ENCODE results near the gene STK10.

STK10 gene

GRCh38 chr5:172144291-172144815 lies 43.7 kb downstream of the STK10 start:
- Histone ChIP-seq H4K20me1 (ENCODE audit: insufficient read depth, low read length, poor library complexity, severe bottlenecking) (peaks cover 8% of the 10 kb centered on the region), H3K4me1 (ENCODE audit: insufficient read depth, low read length, poor library complexity, severe bottlenecking) (no peaks in the 10 kb centered on the region), H3K27me3 (ENCODE audit: insufficient read depth, low read length, poor library complexity, severe bottlenecking) (no peaks in the 10 kb centered on the region), H3K9me2 (replicated peaks; ENCODE audit: low read depth, low read length) (no peaks in the 10 kb centered on the region), H3K9me3 (ENCODE audit: insufficient read depth, low read depth, low read length) (no peaks in the 10 kb centered on the region), H3F3A (ENCODE audit: low read depth) (no peaks in the 10 kb centered on the region), H2AFZ (ENCODE audit: low read length) (no peak overlapping the region), H3K36me3 (ENCODE audit: insufficient read depth, low read length) (peaks cover 31% of the 10 kb centered on the region; the same call in 1 of the 2 replicates), H3K9ac (ENCODE audit: low read depth, low read length, poor library complexity, severe bottlenecking) (no peak overlapping the region), H3K79me2 (ENCODE audit: insufficient read depth, low read length) (peaks cover 81% of the 10 kb centered on the region), H3K4me2 (ENCODE audit: low read depth, low read length, poor library complexity, severe bottlenecking) (no peak overlapping the region), H3K4me3 (ENCODE audit: low read length, poor library complexity, severe bottlenecking) (no peak overlapping the region)
- TF ChIP-seq CTCF (conservative IDR thresholded peaks at IDR 0.05; ENCODE audit: low read length) (no peak), EZH2phosphoT487 (IDR thresholded peaks at IDR 0.05; ENCODE audit: borderline replicate concordance) (no peak)

- Histone ChIP-seq H3K36me3 (ENCODE audit: insufficient read depth, low read length) (peaks cover 27% of the 10 kb centered on the region; the same call in 1 of the 2 replicates), H3K4me3 (ENCODE audit: low read length, poor library complexity, severe bottlenecking) (no peak overlapping the region), H3K79me2 (ENCODE audit: insufficient read depth, low read length) (peaks cover 82% of the 10 kb centered on the region), H3F3A (ENCODE audit: low read depth) (no peaks in the 10 kb centered on the region), H3K4me2 (ENCODE audit: low read depth, low read length, poor library complexity, severe bottlenecking) (no peak overlapping the region), H3K4me1 (ENCODE audit: insufficient read depth, low read length, poor library complexity, severe bottlenecking) (no peaks in the 10 kb centered on the region), H3K9me2 (replicated peaks; ENCODE audit: low read depth, low read length) (no peaks in the 10 kb centered on the region), H4K20me1 (ENCODE audit: insufficient read depth, low read length, poor library complexity, severe bottlenecking) (peaks cover 8% of the 10 kb centered on the region), H3K27me3 (ENCODE audit: insufficient read depth, low read length, poor library complexity, severe bottlenecking) (no peaks in the 10 kb centered on the region), H2AFZ (ENCODE audit: low read length) (no peak overlapping the region), H3K9ac (ENCODE audit: low read depth, low read length, poor library complexity, severe bottlenecking) (no peak overlapping the region), H3K9me3 (ENCODE audit: insufficient read depth, low read depth, low read length) (no peaks in the 10 kb centered on the region)
- TF ChIP-seq EZH2phosphoT487 (IDR thresholded peaks at IDR 0.05; ENCODE audit: borderline replicate concordance): no peak
- no peak for TF ChIP-seq CTCF (conservative IDR thresholded peaks at IDR 0.05; ENCODE audit: low read length)
These were observed 44.1 kb downstream of the STK10 start for GRCh38 chr5:172143875-172144274.

- no peak overlapping the region for H3K4me3 ChIP-seq (ENCODE audit: low read length, poor library complexity, severe bottlenecking)
- H3K27me3 ChIP-seq (ENCODE audit: insufficient read depth, low read length, poor library complexity, severe bottlenecking): no peaks in the 10 kb centered on the region
- no peaks in the 10 kb centered on the region for H3K9me3 ChIP-seq (ENCODE audit: insufficient read depth, low read depth, low read length)
- no peak for TF ChIP-seq CTCF (conservative IDR thresholded peaks at IDR 0.05; ENCODE audit: low read length)
- TF ChIP-seq EZH2phosphoT487 (IDR thresholded peaks at IDR 0.05; ENCODE audit: borderline replicate concordance): no peak
- H2AFZ ChIP-seq (ENCODE audit: low read length): no peak overlapping the region
- H3K9ac ChIP-seq (ENCODE audit: low read depth, low read length, poor library complexity, severe bottlenecking): no peak overlapping the region
- H3K4me1 ChIP-seq (ENCODE audit: insufficient read depth, low read length, poor library complexity, severe bottlenecking): no peaks in the 10 kb centered on the region
- no peak overlapping the region for H3K4me2 ChIP-seq (ENCODE audit: low read depth, low read length, poor library complexity, severe bottlenecking)
- no peaks in the 10 kb centered on the region for H3F3A ChIP-seq (ENCODE audit: low read depth)
- H4K20me1 ChIP-seq (ENCODE audit: insufficient read depth, low read length, poor library complexity, severe bottlenecking): peaks cover 8% of the 10 kb centered on the region
- no peaks in the 10 kb centered on the region for H3K9me2 ChIP-seq (replicated peaks; ENCODE audit: low read depth, low read length)
- H3K36me3 ChIP-seq (ENCODE audit: insufficient read depth, low read length): peaks cover 17% of the 10 kb centered on the region; the same call in 1 of the 2 replicates
- peaks cover 79% of the 10 kb centered on the region for H3K79me2 ChIP-seq (ENCODE audit: insufficient read depth, low read length)
These were observed 45.3 kb downstream of the STK10 start for GRCh38 chr5:172142709-172143215.
